HEK293 (cell line): ENCODE measurements around the gene BBC3.

ENCODE experiments used
- ATF2 ChIP-seq: fragments of 450-650 bp; formaldehyde crosslinking; IDR thresholded peaks from 2 replicates; pipeline ENCODE4 v1.5.1; 2016; ENCODE audit warnings: missing biosample characterization, missing genetic modification characterization, low read depth
- CTCF ChIP-seq: fragments of 450-650 bp; formaldehyde crosslinking; IDR thresholded peaks from 2 replicates; pipeline ENCODE4 v1.5.1; 2016; ENCODE audit warnings: missing biosample characterization, missing genetic modification characterization
- IKZF3 ChIP-seq: fragments of 450-650 bp; IDR thresholded peaks from 2 replicates; pipeline ENCODE4 v1.5.0; 2018; ENCODE audit warnings: missing biosample characterization, mild to moderate bottlenecking, missing genetic modification characterization, moderate library complexity
- OSR2 ChIP-seq: fragments of 450-650 bp; formaldehyde crosslinking; IDR thresholded peaks from 2 replicates; pipeline ENCODE4 v1.5.1; 2016; ENCODE audit warnings: missing biosample characterization, missing genetic modification characterization
- REST ChIP-seq: fragments of 450-650 bp; formaldehyde crosslinking; IDR thresholded peaks from 2 replicates; pipeline ENCODE4 v1.5.1; 2016; ENCODE audit warnings: missing biosample characterization, missing genetic modification characterization
- TCF7L2 ChIP-seq: IDR thresholded peaks from 2 replicates; pipeline ENCODE4 v1.6.1; 2011; ENCODE audit warnings: low read depth, mild to moderate bottlenecking, inconsistent platforms, low read length, moderate library complexity, borderline replicate concordance
- ZNF174 ChIP-seq: fragments of 450-650 bp; formaldehyde crosslinking; IDR thresholded peaks from 2 replicates; pipeline ENCODE4 v1.5.0; 2017; ENCODE audit warnings: missing biosample characterization, mild to moderate bottlenecking, missing genetic modification characterization
- ZNF488 ChIP-seq: fragments of 450-650 bp; formaldehyde crosslinking; IDR thresholded peaks from 2 replicates; pipeline ENCODE4 v1.5.1; 2016; ENCODE audit warnings: missing biosample characterization, missing genetic modification characterization
- ZNF623 ChIP-seq: fragments of 450-650 bp; formaldehyde crosslinking; IDR thresholded peaks from 2 replicates; pipeline ENCODE4 v1.5.1; 2016; ENCODE audit warnings: missing biosample characterization, missing genetic modification characterization
- TF ChIP-seq, protein P1 (sequence below): fragments of 450-650 bp; formaldehyde crosslinking; IDR thresholded peaks from 2 replicates; pipeline ENCODE4 v1.5.1; 2016; ENCODE audit warnings: missing biosample characterization, missing genetic modification characterization

GRCh38 chr19:47221080-47221841 lies 9.7 kb downstream of the BBC3 start:
- TF ChIP-seq ZNF174 = no peak
- TF ChIP-seq ATF2 = no peak
- no peak for TF ChIP-seq CTCF
- TF ChIP-seq, protein P1, sequence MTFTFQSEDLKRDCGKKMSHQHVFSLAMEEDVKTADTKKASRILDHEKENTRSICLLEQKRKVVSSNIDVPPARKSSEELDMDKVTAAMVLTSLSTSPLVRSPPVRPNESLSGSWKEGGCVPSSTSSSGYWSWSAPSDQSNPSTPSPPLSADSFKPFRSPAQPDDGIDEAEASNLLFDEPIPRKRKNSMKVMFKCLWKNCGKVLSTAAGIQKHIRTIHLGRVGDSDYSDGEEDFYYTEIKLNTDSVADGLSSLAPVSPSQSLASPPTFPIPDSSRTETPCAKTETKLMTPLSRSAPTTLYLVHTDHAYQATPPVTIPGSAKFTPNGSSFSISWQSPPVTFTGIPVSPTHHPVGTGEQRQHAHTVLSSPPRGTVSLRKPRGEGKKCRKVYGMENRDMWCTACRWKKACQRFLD (tag by site-specific recombination) = no peak
- no peak for TF ChIP-seq ZNF623 (tag by site-specific recombination)
- no peak for TF ChIP-seq TCF7L2
- no peak for TF ChIP-seq ZNF488 (tag by site-specific recombination)
- TF ChIP-seq OSR2 = no peak
- no peak for TF ChIP-seq REST (tag by site-specific recombination)
- TF ChIP-seq IKZF3 (tag by site-specific recombination) = no peak
